Type B pancreatic cell (in vitro differentiated cells): ENCODE measurements around the gene ADGRF5. TPM values are rescaled to one million over a fixed set of nuclear protein-coding genes. Genes with fewer than 3 reads are reported as not detected.

ENCODE experiments used
- DNase-seq: peaks from one replicate; pipeline ENCODE4 v3.0.0; 2021; ENCODE audit warnings: mixed read lengths; ENCODE audit not compliant: unreplicated experiment; ENCODE audit errors: extremely low spot score
- H3K27ac Mint-ChIP-seq: 2 replicates; pipeline ENCODE4 v1.8.0; 2021; ENCODE audit warnings: mild to moderate bottlenecking, mixed read lengths
- H3K27me3 Mint-ChIP-seq: 2 replicates; pipeline ENCODE4 v1.8.0; 2021; ENCODE audit warnings: mixed read lengths
- H3K36me3 Mint-ChIP-seq: 2 replicates; pipeline ENCODE4 v1.8.0; 2021; ENCODE audit warnings: mixed read lengths
- H3K4me1 Mint-ChIP-seq: one replicate; pipeline ENCODE4 v1.8.0; 2021; ENCODE audit warnings: mixed read lengths; ENCODE audit not compliant: unreplicated experiment
- H3K4me3 Mint-ChIP-seq: 2 replicates; pipeline ENCODE4 v1.8.0; 2021; ENCODE audit warnings: mild to moderate bottlenecking, mixed read lengths
- H3K9me3 Mint-ChIP-seq: 2 replicates; pipeline ENCODE4 v1.8.0; 2021; ENCODE audit warnings: mixed read lengths
- total RNA-seq: library from RNA; stranded (reverse); gene quantifications from 2 replicates; pipeline ENCODE4 v1.2.1, GENCODE V29; 2021; ENCODE audit warnings: low replicate concordance
- TF ChIP-seq, protein P1 (sequence below): fragments of 200-600 bp; sonication (generic); conservative IDR thresholded peaks from 2 replicates; pipeline ENCODE4 v1.5.0; 2021; ENCODE audit warnings: antibody characterized with exemption, mild to moderate bottlenecking

ADGRF5 gene
- total RNA-seq, 1 donor from 2014 or later = 0.58 TPM

DNA sequence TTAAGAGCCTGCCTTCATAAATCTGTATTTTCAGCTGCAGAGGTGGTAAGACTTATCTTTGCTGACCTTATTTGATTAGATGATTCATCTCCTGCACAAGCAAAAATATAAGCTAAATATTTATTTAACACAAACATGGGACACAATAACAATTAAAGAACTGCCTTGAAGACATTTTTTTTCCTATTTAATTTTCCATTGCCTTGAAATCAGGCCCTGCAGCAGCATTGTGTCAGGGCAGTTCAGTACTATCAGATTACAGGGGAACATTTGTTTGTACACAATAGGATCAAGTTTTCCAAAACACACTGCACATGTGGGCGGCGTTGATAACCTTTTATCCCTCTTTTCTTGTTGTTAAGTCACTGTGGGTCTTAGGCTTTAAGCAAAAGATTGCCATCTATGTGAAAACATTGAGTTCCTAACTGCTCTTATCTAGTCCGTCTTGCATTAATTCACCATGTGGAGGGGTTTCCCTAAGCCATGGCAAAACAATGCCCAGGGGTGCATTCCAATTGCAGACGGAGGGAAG lies 7.4 kb downstream of the ADGRF5 start:
- H3K9me3 Mint-ChIP-seq = no peaks in the 10 kb centered on the region
- DNase-seq = no peak
- H3K27me3 Mint-ChIP-seq = no peaks in the 10 kb centered on the region
- TF ChIP-seq, protein P1, sequence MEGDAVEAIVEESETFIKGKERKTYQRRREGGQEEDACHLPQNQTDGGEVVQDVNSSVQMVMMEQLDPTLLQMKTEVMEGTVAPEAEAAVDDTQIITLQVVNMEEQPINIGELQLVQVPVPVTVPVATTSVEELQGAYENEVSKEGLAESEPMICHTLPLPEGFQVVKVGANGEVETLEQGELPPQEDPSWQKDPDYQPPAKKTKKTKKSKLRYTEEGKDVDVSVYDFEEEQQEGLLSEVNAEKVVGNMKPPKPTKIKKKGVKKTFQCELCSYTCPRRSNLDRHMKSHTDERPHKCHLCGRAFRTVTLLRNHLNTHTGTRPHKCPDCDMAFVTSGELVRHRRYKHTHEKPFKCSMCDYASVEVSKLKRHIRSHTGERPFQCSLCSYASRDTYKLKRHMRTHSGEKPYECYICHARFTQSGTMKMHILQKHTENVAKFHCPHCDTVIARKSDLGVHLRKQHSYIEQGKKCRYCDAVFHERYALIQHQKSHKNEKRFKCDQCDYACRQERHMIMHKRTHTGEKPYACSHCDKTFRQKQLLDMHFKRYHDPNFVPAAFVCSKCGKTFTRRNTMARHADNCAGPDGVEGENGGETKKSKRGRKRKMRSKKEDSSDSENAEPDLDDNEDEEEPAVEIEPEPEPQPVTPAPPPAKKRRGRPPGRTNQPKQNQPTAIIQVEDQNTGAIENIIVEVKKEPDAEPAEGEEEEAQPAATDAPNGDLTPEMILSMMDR = no peak
- H3K4me1 Mint-ChIP-seq = peaks cover 15% of the 10 kb centered on the region
- no peak overlapping the region for H3K27ac Mint-ChIP-seq
- H3K36me3 Mint-ChIP-seq = no peaks in the 10 kb centered on the region
- H3K4me3 Mint-ChIP-seq = no peak overlapping the region

DNA sequence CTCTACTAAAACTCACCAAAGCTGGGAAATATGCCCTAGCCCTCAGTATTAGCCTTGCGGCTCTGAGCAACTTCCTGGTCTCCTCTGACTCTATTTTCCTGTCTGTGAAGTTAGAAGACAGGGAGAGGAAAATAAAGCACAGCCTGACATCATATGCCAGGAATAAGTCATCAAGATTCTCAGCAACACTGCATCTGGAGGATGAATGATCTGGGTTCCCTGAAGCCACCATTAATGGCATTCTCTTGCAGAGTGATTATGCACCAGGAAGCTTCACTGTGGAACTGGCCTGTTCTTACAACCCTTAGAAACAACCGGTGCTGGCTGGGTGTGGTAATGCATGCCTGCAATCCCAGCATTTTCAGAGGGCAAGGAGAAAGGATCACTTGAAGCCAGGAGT lies 12.4 kb downstream of the ADGRF5 start:
- Mint-ChIP-seq H3K4me3 (no peak overlapping the region), H3K36me3 (no peaks in the 10 kb centered on the region), H3K4me1 (peaks cover 7% of the 10 kb centered on the region), H3K27ac (no peak overlapping the region), H3K27me3 (no peaks in the 10 kb centered on the region), H3K9me3 (no peaks in the 10 kb centered on the region)
- TF ChIP-seq, protein P1 = no peak
- no peak for DNase-seq

DNA sequence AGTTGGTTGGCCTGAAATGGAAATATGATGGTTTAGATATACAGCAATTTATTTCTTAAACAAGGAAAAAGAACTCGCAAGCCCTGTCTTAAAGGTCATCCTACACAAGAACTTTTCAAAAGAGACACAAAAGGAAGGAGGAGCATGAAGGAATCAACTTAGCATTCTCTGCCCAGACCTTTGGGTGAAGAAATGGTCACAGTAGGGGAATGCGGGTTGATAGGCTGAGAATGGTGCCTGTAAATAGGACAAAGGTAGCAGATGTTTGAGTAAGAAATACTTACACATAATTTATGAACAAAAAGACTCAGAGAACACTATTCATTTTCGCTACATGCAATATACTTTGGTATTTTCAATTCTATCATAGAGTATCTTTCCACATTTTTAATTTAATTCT lies 15.0 kb downstream of the ADGRF5 start:
- TF ChIP-seq, protein P1 = no peak
- no peak for DNase-seq
- no peak overlapping the region for H3K27ac Mint-ChIP-seq
- H3K9me3 Mint-ChIP-seq = no peaks in the 10 kb centered on the region
- no peak overlapping the region for H3K4me3 Mint-ChIP-seq
- peaks cover under 1% of the 10 kb centered on the region for H3K27me3 Mint-ChIP-seq
- no peaks in the 10 kb centered on the region for H3K36me3 Mint-ChIP-seq
- peaks cover under 1% of the 10 kb centered on the region for H3K4me1 Mint-ChIP-seq

DNA sequence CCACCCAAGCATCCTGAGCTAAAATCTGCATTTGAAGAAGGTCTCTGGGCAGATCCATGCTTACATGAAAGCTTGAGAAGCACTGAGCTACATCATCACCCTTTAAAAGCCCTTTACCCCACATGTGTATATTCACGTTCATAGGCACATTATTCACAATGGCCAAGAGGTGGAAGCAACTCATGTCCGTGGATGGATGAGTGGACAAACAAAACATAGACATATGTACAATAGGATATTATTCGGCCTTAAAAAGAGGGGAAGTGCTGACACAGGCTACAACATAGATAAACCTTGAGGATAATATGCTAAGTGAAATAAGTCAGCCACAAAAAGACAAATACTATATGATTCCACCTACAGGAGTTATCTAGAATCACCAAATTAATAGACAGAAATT lies 17.6 kb downstream of the ADGRF5 start:
- Mint-ChIP-seq H3K27me3 (peaks cover 7% of the 10 kb centered on the region), H3K36me3 (no peaks in the 10 kb centered on the region), H3K27ac (no peak overlapping the region), H3K9me3 (no peaks in the 10 kb centered on the region), H3K4me3 (no peak overlapping the region), H3K4me1 (peaks cover 3% of the 10 kb centered on the region)
- TF ChIP-seq, protein P1 = no peak
- DNase-seq = no peak

DNA sequence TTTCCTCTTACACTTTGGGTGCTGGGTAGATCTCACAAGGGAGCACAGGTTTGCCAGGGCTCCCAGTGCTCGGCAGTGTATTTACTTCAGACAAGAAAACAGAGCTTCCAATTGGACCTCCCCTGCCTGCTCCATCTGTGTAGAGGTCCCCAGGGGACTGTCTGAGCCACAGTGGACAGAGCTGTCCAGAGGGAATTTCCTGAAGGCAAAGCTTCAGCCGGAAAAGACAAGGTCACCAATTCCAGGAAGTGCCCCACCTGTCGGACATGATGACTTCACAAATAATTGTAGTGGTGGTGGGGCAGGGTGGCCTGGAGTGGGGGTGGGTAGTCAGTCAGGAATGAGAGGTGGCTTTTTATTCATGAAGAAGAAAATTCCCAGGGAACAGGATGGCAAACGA lies 18.6 kb downstream of the ADGRF5 start:
- Mint-ChIP-seq H3K36me3 (no peaks in the 10 kb centered on the region), H3K9me3 (no peaks in the 10 kb centered on the region)

More for the DNA sequence above, 18.6 kb downstream of the ADGRF5 start:
- TF ChIP-seq, protein P1 = no peak
- peaks cover 3% of the 10 kb centered on the region for H3K4me1 Mint-ChIP-seq
- no peak for DNase-seq
- peaks cover 12% of the 10 kb centered on the region for H3K27me3 Mint-ChIP-seq
- H3K27ac Mint-ChIP-seq = no peak overlapping the region
- H3K4me3 Mint-ChIP-seq = no peak overlapping the region
